Measurements from ENCODE around the gene RXRA.

The RXRA gene

GRCh38 chr9:134477342-134477925 is 151.2 kb downstream of the RXRA start:
- H3K27ac ChIP-seq = no peak overlapping the region
- no peak for TF ChIP-seq ZFX (IDR thresholded peaks at IDR 0.05; ENCODE audit: borderline replicate concordance)
- TF ChIP-seq CTCF (IDR thresholded peaks at IDR 0.05) = no peak

GRCh38 chr9:134477927-134478326 is 151.7 kb downstream of the RXRA start:
- no peak overlapping the region for H3K27ac ChIP-seq
- TF ChIP-seq ZFX (IDR thresholded peaks at IDR 0.05; ENCODE audit: borderline replicate concordance) = no peak
- no peak for TF ChIP-seq CTCF (IDR thresholded peaks at IDR 0.05)

GRCh38 chr9:134481762-134482161 is 155.5 kb downstream of the RXRA start:
- TF ChIP-seq CTCF (IDR thresholded peaks at IDR 0.05) = no peak
- no peak for TF ChIP-seq ZFX (IDR thresholded peaks at IDR 0.05; ENCODE audit: borderline replicate concordance)
- H3K27ac ChIP-seq = no peak overlapping the region

GRCh38 chr9:134482226-134482625 is 156.0 kb downstream of the RXRA start:
- H3K27ac ChIP-seq = no peak overlapping the region
- TF ChIP-seq ZFX (IDR thresholded peaks at IDR 0.05; ENCODE audit: borderline replicate concordance) (no peak), CTCF (IDR thresholded peaks at IDR 0.05) (no peak)

- no peak for TF ChIP-seq ZFX (IDR thresholded peaks at IDR 0.05; ENCODE audit: borderline replicate concordance)
- TF ChIP-seq CTCF (IDR thresholded peaks at IDR 0.05) = no peak
- no peak overlapping the region for H3K27ac ChIP-seq
These were observed 157.3 kb downstream of the RXRA start for GRCh38 chr9:134483361-134484184.

GRCh38 chr9:134484479-134484878 is 158.2 kb downstream of the RXRA start:
- TF ChIP-seq ZFX (IDR thresholded peaks at IDR 0.05; ENCODE audit: borderline replicate concordance) (no peak), CTCF (IDR thresholded peaks at IDR 0.05) (no peak)
- no peak overlapping the region for H3K27ac ChIP-seq

- TF ChIP-seq CTCF (IDR thresholded peaks at IDR 0.05) = no peak
- no peak for TF ChIP-seq ZFX (IDR thresholded peaks at IDR 0.05; ENCODE audit: borderline replicate concordance)
- no peak overlapping the region for H3K27ac ChIP-seq
These were observed 159.4 kb downstream of the RXRA start for GRCh38 chr9:134485653-134486052.

Measured in 22Rv1 (cell line).